Measurements from ENCODE around the gene GBX1.

Gene GBX1

DNA sequence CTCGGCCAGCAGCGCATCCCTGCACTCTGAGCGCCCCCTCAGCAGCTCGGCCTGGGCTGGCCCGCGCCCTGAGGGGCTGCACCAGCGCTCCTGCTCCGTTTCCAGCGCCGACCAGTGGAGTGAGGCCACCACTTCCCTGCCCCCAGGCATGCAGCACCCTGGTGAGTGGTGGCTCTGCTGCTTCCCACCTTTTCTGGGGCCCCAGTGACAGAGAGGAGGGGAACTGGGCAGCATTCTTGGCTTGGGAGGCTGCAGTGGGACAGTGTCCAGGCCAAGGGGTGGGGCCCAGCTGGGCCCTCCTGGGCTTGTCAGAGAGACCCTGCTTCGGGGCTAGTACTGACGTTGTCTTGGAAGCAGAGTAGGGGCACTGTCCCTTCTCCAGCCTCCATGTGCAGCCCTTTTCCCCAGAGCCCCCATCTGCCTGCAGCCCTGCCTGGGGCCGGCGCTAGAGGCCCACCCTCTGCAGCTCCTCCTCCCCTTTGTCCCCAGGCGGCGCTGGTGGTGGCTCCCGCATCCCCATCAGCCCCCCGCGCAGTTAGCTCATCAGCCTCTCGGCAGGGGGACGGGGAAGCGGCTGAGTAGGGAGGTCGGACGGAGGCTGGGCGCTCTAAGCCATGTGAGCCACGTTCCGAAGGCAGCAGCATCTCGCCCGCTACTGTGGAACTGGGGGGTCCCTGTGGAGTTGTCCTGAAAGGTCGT lies 29.2 kb downstream of the GBX1 start:
- DNase-seq: no peak

DNA sequence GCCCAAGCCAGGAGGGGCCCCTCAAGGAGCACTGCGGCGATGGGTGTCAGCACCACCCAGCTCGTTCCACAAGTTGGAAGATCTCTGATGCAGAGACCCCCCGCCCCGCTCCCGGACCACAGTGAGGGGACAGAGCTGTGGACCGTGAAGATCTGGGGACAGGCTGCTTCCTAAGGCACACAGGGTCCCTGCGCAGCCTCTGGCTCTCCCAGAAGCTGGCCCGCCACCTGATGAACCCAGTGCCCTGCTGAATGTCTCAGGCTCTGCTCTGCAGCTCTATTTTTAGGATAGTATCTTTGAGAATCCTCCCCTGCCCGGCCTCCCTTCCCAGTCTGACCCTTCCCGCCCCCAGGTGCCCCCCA lies 29.7 kb downstream of the GBX1 start:
- DNase-seq: no peak

GRCh38 chr7:151137076-151137675 lies 30.3 kb downstream of the GBX1 start:
- DNase-seq: no peak

DNA sequence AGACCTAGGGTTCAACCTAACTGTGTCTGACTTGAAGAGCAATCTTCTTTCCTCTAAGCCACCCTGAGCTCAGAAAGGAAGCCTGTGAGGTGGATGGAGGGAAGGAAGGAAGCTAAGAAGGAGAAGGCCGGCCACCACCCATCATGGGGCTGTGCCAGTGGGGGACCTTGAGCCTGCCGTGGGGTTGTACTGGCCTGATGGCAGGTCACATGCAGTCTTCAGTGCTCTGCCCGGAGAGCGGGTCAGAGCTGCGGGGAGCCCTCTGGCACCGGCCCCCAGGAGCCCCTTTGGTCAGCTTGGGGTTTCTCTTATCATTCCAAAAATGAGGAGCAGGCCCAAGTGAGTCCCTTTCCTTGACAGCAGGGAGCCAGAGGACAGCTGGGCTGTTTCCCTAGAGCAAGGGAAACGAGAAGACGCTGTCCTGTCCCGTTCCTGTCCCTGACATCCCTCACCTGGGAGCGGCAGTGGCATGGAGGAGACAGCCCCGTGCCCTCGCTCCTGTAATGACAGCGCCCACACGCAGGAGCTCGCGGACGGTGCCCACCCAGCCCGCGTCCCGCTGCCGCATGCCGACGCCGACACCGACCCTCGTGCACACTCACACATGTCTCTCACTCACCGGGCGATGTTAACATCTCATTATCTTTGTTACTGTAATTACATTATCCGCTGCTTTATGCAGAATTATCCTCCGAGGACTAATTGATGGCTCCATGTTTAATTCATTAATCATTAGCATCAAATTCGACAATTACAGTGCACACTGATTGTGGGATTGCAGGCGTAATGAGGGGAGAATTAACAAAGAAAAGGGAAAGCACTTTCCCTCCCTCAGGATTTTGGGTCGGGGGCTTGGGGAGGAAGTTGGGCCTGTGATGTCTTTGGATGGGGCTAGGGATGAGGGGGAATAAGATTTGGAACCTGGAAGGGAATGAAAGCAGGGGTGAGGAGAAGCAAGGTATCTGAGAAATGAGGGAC lies 31.3 kb downstream of the GBX1 start:
- no peak for DNase-seq

DNA sequence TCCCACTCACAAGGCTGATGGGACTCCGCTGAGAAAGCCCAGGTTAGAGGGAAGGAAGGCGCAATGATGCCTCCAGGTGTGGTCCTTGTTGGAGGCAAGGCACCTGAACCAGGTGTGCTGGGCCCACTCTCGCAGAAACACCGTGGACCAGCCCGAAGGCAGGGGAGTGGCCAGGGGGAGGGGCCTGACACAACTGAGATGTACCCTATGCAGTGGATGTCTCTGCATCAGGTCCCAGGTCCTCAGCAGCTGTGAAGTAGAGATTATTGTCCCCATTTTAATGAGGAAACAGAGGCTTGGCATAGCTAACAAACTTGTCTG lies 32.0 kb downstream of the GBX1 start:
- no peak for DNase-seq

DNA sequence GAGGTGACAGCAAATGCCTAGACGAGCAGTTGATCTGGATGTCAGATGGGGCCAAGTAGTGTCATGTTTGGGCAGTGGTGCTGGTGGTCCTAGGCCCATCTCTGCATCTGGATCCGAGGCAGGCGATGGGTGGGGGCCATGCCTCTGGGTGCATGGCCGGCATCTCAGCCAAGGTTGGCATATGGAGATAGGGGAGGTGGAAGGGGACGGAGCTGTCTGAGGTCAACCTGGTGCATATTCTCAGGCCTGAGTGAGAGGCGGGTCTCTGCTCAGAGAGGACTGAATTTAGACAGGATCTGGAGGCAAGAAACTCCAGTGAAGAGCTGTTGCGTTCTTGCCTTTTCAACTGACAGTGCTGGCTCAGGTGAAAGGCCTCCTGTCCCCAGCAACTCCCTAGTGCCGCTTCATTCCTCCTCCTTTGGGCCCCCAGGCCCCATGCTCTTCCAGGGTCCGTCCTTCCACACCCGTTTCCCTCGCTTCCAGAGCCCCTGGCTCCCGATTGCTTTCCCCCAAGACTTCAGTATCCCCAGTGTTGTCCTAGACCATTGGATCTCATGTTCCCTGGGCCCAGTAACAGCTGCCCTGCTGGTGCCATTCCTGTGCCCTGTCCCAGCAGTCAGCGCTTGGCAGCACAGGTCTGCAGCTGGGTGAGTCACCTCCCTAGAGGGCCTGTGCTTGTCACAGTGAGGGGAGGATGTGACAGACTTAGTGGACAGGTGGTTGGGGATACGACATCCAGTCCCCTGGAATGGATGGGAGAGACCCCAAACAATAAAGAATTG lies 32.6 kb downstream of the GBX1 start:
- no peak for DNase-seq

- DNase-seq: no peak
Observed at GRCh38 chr7:151133986-151134742, 33.3 kb downstream of the GBX1 start.

DNA sequence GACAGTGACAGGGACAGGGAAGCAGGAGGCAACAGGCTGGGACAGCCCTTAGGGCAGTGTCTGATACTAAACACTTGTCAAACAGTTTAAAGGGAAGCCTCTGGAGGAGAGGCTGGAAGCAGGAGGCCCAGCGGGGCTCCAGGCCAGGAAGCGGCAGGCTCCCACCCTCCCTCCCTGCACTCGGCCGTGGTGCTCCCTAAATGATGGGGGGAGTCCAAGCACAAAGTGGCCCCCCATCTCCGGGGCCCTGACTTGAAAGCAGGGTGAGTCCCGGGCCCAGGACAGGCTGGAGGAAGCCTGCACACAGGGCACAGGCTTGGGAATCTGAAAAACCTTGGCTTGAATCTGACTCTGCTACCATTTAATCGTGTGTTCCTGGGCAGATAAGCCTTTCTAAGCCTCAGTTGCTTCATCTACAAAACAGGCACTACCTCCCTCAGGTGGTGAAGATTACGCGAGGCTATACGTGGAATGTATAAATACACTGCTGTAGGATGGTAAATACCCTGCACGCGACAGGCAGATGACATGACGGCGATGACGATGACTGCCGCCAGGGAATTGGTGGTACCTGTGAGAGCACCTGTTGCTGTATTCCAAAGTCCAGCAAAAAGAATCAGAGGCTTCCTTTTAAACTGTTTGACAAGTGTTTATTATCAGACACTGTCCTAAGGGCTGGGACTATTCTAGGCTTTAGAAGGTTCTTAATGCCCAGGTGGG lies 34.1 kb downstream of the GBX1 start:
- DNase-seq: no peak

DNA sequence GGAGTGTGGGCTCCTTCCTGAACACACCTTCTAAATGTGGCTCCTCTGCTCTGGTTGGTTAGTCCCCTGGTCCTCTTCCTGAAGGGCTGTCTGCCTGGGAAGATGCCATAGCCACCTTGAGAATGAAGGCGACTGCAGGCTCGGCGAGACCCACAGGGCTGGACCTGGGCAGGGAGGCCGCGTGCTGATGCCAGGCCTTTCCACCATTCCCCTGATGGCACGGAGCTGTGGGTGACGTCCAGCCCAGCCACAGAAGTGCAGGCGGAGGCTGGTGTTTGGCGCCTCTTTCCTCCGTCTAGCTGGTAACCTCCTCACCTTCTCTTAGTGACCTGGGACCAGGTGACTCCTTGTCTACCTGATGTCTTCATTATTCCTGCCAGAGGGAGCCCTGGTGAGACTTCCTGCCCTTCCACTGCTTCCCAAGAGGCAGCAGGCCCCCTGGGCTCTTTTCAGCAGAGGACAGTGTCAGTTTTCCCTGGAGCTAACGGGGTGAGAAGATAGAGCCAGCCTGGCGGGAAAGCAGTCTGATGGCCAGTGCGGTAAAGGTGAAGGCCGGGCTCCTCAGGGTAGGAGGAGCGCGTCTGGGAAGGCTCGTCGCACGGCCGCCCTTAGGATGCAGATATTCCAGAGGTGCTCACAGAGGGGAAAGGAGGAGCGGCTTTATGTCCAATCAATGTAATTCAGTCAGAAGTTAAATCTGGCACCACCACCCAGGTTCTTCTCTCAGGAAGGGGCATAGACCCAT lies 34.9 kb downstream of the GBX1 start:
- no peak for DNase-seq

GRCh38 chr7:151131592-151132293 lies 35.8 kb downstream of the GBX1 start:
- DNase-seq: no peak

- DNase-seq: no peak
Observed at GRCh38 chr7:151131224-151131591, 36.3 kb downstream of the GBX1 start.

- DNase-seq: no peak
Observed at GRCh38 chr7:151130741-151131157, 36.7 kb downstream of the GBX1 start.

DNA sequence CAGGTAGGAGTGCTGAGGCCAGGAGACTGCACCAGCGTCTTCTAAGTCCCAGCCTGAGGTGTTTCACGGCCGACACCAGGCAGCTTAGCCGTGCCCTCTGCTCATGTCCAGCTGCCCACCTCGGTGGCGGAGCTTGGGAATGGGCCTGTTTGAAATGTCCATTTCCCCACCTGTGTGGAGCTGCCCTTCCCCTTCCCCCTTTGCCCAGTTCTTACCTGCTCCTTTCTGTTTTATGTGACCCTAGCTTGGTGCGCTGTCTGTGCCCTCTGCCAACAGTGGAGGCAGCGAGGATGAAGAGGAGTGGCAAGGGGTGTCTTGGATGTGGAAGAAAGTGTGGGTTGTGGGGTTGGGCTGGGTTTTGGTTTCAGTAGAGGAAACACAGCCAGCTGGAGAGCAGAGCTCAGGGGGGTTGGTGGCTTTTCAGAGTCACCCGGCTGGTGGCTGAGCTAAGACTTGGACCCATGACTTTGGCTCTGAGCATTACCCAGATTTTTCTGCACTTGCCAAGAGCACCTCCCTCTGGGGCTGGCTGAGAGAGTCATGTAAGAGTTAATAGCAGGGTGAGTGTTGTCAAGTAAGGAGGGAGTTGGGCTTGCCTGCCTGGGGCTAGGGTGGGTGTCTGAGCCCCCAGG lies 37.4 kb downstream of the GBX1 start:
- DNase-seq: no peak

- DNase-seq: no peak
Observed at GRCh38 chr7:151129117-151129959, 38.2 kb downstream of the GBX1 start.

DNA sequence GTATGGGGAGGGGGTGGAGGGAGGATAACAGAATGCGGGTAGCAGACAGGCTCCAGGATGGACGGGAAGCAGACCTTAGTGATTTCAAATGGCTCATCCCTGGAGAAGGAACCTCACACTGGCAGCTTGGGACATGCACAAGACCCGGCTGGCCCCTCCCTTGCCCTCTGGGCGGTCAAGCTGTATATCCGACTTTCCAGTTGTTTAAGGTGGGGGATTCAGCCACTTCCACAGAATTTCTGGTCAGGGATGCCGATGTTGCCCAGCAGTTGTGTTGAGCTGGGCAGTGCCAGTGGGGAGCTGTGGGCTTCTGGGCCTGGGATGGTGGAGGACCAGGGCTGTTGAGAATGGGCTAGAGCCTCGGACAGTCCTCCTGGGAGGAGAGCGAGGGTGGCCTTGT lies 38.8 kb downstream of the GBX1 start:
- DNase-seq: no peak

DNA sequence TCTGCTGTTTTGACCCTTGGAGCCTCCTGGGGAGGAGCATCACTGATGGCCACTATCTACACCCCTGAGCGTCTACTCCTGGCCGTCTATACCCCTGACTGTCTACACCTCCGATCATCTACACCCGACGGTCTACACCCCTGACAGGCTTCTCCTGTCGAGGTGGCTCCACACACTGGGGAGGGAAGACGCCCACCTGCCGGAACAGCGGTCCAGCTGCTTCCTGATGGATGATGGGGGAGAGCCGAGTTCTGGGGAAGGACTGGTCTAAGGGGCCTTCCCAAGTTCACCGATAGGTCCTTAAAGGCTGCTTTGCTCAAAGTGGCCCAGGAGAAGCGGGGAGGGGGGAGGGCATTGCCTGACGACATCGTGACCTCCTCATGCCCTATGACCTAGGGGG lies 39.4 kb downstream of the GBX1 start:
- DNase-seq: no peak

DNA sequence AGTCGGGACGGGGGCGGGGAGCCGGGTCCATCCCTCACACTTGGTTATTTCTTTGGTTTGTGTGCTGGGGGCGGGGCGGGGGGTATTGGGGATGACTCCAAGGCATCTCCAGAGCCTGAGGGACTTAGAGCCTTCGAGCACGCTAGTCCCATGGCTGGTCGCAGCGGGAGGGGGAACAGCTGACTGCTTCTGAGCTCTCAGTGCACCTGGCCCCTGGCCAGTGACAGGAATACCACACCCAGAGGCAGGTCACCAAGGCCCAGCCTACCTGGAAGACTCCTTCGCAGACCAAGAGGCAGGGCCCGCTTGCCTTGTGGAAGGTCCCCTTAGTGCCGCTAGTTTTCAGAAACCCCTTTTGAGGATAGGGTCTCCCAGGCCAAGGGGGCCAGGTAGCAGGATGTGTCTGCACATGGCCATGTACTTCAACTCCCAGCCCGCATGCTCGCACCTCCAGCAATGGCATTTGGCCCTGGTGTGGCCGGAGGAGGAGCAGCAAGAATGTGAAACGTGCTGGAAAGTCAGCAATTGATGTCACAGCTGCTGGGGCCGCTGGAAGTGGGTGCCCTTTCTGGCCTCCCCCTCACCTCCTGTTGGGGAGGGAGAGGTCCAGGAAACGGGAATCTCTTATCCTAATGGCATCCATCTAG lies 40.9 kb downstream of the GBX1 start:
- DNase-seq: no peak

GRCh38 chr7:151125846-151126481 lies 41.5 kb downstream of the GBX1 start:
- DNase-seq: peak; percentile 26

All from NCI-H345 (cell line).